ENCODE data around the gene SAMD9L. TPM values are rescaled to one million over a fixed set of nuclear protein-coding genes. Genes with fewer than 3 reads are reported as not detected.

The SAMD9L gene
- total RNA-seq, 1 experiment from 2014 or later = not detected

DNA sequence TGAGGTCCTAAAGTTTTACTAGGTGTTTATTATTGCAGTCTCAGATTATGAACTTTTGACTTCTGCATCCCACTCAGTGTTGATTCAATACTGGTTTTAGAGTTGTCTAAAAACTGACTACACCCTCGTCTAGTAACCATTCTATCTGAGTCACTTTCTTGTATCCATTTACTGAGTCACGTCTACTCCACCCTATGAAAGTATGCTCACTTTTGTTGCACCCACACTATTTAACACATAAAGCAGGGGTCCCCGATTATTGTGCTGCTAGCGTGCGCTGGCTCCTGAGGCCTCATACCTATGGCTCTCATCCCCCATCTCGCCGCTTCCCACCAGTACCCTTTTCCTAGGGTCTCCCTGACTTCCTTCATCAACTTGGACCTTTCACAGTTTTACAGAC is 32.4 kb downstream of the SAMD9L start:
- POLR2A ChIA-PET = no interaction called here
- BruUV-seq (replicated peaks) = no TSS peak
- no peaks in the 10 kb centered on the region for H3K9me3 ChIP-seq
- CTCF ChIA-PET = no interaction called here
- TF ChIP-seq, protein P1, sequence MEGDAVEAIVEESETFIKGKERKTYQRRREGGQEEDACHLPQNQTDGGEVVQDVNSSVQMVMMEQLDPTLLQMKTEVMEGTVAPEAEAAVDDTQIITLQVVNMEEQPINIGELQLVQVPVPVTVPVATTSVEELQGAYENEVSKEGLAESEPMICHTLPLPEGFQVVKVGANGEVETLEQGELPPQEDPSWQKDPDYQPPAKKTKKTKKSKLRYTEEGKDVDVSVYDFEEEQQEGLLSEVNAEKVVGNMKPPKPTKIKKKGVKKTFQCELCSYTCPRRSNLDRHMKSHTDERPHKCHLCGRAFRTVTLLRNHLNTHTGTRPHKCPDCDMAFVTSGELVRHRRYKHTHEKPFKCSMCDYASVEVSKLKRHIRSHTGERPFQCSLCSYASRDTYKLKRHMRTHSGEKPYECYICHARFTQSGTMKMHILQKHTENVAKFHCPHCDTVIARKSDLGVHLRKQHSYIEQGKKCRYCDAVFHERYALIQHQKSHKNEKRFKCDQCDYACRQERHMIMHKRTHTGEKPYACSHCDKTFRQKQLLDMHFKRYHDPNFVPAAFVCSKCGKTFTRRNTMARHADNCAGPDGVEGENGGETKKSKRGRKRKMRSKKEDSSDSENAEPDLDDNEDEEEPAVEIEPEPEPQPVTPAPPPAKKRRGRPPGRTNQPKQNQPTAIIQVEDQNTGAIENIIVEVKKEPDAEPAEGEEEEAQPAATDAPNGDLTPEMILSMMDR (IDR thresholded peaks at IDR 0.05; ENCODE audit: insufficient read depth in 1 of 2, low read depth in 1 of 2, low read length in 1 of 2, severe bottlenecking in 1 of 2, unreplicated experiment in 1 of 2) = no peak
- H3K36me3 ChIP-seq (ENCODE audit: control insufficient read depth, insufficient read depth, low read length) = no peaks in the 10 kb centered on the region
- H3K4me3 ChIP-seq (ENCODE audit: low read depth, low read length) = no peak overlapping the region
- intact Hi-C loops (cut with micrococcal nuclease; ENCODE audit: unreplicated experiment) = no loop called here
- Mint-ChIP-seq H3K36me3 (ENCODE audit: insufficient read depth, unreplicated experiment) (no peaks in the 10 kb centered on the region), H3K4me1 (ENCODE audit: low read depth, unreplicated experiment) (peaks cover 5% of the 10 kb centered on the region), H3K4me3 (ENCODE audit: unreplicated experiment) (no peak overlapping the region), H3K9me3 (ENCODE audit: unreplicated experiment) (no peaks in the 10 kb centered on the region), H3K27ac (ENCODE audit: unreplicated experiment) (no peak overlapping the region), H3K27me3 (ENCODE audit: insufficient read depth, unreplicated experiment) (peaks cover 4% of the 10 kb centered on the region)
- DNase-seq = no peak
- no peaks in the 10 kb centered on the region for H3K4me1 ChIP-seq
- H3K27me3 ChIP-seq (replicated peaks; ENCODE audit: control insufficient read depth, insufficient read depth, low read length) = no peaks in the 10 kb centered on the region

DNA sequence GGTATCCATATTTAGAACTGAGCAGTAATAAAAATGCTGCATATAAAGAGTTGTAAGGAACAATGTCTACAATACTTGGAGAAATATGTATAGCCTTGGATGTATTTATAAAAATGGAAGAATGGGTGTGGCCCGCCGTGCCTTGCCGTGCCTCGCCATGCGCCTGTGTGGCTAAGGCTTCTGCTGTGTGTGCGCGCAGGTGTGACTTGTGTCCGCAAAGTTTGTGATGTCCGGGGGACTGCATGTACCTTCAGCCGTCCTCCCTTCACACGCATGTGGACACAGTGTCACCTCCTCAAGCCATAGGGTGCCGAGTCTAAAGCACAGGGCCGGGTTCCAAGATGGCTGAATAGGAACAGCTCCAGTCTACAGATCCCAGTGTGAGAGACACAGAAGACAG is 40.2 kb downstream of the SAMD9L start:
- Histone ChIP-seq H3K36me3 (ENCODE audit: control insufficient read depth, insufficient read depth, low read length) (no peaks in the 10 kb centered on the region), H3K27me3 (replicated peaks; ENCODE audit: control insufficient read depth, insufficient read depth, low read length) (no peaks in the 10 kb centered on the region; the same call in 1 of the 2 replicates), H3K9me3 (no peaks in the 10 kb centered on the region), H3K4me3 (ENCODE audit: low read depth, low read length) (no peak overlapping the region), H3K4me1 (no peaks in the 10 kb centered on the region)
- ChIA-PET CTCF (no interaction called here), POLR2A (no interaction called here)
- DNase-seq = no peak
- Mint-ChIP-seq H3K4me3 (ENCODE audit: unreplicated experiment) (no peak overlapping the region), H3K27me3 (ENCODE audit: insufficient read depth, unreplicated experiment) (peaks cover 12% of the 10 kb centered on the region), H3K4me1 (ENCODE audit: low read depth, unreplicated experiment) (no peaks in the 10 kb centered on the region), H3K9me3 (ENCODE audit: unreplicated experiment) (peaks cover 9% of the 10 kb centered on the region), H3K36me3 (ENCODE audit: insufficient read depth, unreplicated experiment) (no peaks in the 10 kb centered on the region), H3K27ac (ENCODE audit: unreplicated experiment) (no peak overlapping the region)
- intact Hi-C loops (cut with micrococcal nuclease; ENCODE audit: unreplicated experiment) = no loop called here
- BruUV-seq (replicated peaks) = no TSS peak
- TF ChIP-seq, protein P1 (IDR thresholded peaks at IDR 0.05; ENCODE audit: insufficient read depth in 1 of 2, low read depth in 1 of 2, low read length in 1 of 2, severe bottlenecking in 1 of 2, unreplicated experiment in 1 of 2) = no peak

DNA sequence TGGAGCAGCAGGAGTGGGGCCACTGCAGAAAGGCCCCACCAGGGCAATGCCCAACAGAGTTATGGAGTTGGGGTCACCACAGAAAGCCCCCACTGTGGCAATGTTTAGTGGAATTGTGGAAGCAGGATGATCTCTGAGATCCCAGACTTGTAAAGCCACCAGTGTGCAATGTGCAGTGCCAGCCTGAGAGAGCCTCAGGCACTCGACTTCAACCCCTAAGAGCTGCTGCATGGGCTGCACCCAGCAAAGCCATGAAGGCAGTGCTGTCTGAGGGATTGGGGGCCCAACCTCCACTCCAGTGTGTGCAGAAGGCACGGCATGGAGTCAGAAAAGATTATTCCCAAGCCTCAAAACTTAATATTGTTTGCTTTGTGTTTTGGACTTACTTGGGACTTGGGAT is 50.8 kb downstream of the SAMD9L start:
- Histone ChIP-seq H3K9me3 (no peaks in the 10 kb centered on the region), H3K4me3 (ENCODE audit: low read depth, low read length) (no peak overlapping the region), H3K27me3 (replicated peaks; ENCODE audit: control insufficient read depth, insufficient read depth, low read length) (no peaks in the 10 kb centered on the region), H3K36me3 (ENCODE audit: control insufficient read depth, insufficient read depth, low read length) (no peaks in the 10 kb centered on the region), H3K4me1 (peaks cover 8% of the 10 kb centered on the region; the same call in 1 of the 2 replicates)
- H3K4me3 Mint-ChIP-seq (ENCODE audit: unreplicated experiment) = no peak overlapping the region
- TF ChIP-seq, protein P1 (IDR thresholded peaks at IDR 0.05; ENCODE audit: insufficient read depth in 1 of 2, low read depth in 1 of 2, low read length in 1 of 2, severe bottlenecking in 1 of 2, unreplicated experiment in 1 of 2) = no peak
- peak in 1 of 2 experiments; percentile 26 for DNase-seq
- ChIA-PET POLR2A (no interaction called here), CTCF (no interaction called here)
- H3K36me3 Mint-ChIP-seq (ENCODE audit: insufficient read depth, unreplicated experiment) = no peaks in the 10 kb centered on the region
- H3K27me3 Mint-ChIP-seq (ENCODE audit: insufficient read depth, unreplicated experiment) = peaks cover 7% of the 10 kb centered on the region
- no peak overlapping the region for H3K27ac Mint-ChIP-seq (ENCODE audit: unreplicated experiment)
- intact Hi-C loops (cut with micrococcal nuclease; ENCODE audit: unreplicated experiment) = loop anchor here (2.0 kb wide), 1 partner anchor 21 kb away; no protein-coding TSS in a partner anchor
- no peaks in the 10 kb centered on the region for H3K9me3 Mint-ChIP-seq (ENCODE audit: unreplicated experiment)
- BruUV-seq (replicated peaks) = no TSS peak
- peaks cover 6% of the 10 kb centered on the region for H3K4me1 Mint-ChIP-seq (ENCODE audit: low read depth, unreplicated experiment)
